ENCODE data around the gene NSUN6.
A peak's percentile ranks its signal among the peaks of the same experiment; 100 is the strongest.
"Not testable (repeated sequence)": the region's sequence is repeated elsewhere in the genome, so short reads cannot be mapped to it uniquely, and the experiment has no call there.

NSUN6 gene

DNA sequence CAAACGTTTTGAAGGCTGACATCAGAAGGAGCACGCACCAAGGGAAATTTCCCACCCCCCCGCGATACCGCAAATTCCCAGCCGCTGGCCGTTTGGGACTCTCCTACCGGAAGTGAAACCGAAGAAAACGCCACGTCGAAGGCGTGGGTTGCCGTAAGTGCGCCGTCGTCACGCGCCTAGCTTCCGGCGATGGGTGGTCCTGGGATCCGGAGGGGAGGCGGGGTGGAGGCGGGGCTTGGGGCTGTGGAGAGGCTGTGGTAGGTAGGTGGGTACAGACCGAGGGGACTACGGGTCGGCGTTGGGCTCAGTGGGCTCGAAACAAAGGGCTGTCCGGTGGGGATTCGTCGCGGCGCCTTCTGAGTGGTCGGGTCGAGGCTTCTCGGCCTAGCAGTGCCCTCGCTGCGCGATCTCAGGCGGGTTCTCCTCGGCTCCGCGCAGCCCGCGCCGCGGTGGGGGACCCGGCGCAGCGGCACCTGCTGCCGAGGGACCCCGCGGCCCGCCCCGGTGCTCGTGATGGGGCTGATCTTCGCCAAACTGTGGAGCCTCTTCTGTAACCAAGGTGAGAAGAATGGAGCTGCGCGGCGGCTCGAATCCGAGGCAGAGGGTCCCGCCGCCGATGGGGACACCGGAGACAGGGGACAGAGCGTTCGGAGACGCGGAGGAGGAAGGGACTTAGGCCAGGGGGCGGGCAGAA, 7.9 kb upstream of the NSUN6 start, which contains the start of gene ARL5B:
Gene ARL5B (plus strand): TSS at position 307 of the 694 bp plus-strand sequence. CDS start 207 bp downstream, at position 514.
- DNase-seq, result peak; percentile 99

DNA sequence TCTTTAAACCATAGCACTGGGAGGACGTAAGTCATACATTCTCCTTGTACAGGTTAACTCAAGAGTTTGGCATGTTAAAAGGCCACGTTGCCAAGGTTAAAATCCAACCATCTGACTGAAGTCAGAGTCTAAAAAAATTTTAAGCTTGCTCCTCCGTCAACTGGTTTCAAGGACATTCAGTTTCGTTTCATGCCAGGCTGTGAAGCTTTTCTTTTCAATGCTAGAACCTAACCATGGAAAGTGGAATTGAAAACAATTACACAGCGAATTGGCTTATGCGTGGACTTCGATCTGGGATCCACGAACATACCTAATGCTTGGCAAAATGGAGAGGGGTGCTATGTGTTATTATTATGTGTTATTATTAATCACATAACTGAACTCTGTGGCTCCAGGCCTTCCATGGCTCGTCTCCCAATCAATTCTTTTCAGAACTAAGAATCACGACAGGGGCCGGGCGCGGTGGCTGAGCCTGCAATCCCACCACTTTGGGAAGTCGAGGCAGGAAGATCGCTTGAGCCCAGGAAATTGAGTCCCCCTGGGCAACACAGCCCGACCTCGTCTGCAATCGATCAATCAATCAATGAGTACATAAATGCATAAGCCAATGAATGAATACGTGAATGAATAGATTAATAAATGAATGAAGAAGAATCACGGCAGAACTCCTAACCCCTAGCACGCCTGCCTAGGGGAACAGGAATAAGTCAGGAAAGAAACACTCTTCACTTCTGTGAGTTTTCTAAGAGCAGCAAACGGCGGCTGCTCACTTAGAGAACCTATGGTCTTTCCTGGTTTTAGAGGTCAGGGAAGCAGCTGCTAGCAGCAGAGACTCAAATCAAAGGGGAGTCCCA, 7.1 kb upstream of the NSUN6 start:
- no peak for DNase-seq

DNA sequence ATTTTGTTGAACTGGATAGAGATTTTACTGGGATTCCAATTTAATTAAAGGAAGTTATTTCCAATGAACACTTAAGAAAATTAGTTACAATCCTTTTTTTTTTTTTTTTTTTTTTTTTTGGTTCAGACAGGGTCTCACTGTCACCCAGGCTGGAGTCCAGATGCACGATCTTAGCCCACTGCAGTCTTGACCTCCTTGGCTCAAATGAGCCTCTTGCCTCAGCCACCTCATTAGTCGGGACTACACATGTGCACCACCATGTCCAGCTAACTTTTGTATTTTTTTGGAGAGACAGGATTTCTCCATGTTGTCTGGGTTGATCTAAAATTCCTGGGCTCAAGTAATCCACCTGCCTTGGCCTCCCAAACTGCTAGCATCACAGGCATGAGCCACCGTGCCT, 5.3 kb upstream of the NSUN6 start:
- DNase-seq, result no peak

DNA sequence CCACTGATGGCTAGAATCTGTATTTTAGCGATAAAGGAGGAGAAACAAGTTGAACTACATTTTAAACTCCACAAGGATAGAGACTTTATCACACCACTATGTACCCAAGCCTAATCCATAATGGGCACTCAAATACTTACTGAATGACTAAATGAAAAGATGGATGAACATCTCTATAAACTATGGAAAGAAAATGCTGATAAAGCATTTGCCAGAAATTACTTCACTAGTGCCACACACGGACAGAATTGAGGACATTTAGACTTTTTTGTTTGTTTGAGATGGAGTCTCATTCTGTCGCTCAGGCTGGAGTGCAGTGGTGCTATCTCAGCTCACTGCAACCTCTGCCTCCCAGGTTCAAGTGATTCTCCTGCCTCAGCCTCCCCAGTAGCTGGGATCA, 1.7 kb upstream of the NSUN6 start:
- DNase-seq, result no peak

DNA sequence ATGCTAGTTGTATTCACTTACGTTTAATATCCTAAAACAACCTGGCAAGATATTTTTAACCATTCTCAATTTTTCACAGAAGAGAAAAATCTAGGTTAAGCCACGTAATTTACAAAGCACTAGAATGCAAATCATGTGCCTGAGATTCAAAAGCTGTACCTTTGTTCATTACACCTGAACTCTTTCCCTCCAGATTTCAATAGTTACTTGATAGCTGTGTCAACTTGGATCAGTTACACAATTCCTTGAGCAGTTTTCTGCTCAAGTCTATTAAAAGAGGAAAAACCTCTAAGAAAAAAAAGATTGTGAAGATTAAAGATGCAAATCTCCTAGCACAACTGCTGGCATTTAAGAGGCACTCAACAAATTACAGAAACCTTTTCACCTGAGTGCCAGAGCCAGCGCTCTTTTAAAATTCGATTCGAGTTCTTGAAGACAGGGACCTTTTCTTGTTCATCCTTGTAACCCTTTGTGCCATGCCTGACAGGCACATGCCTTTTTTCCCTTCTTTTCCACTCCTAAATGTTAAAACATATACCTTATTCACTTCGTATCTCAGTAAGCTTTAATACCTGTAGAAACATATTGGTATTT, 886 bp downstream of the NSUN6 start:
- peak; percentile 50 for DNase-seq

DNA sequence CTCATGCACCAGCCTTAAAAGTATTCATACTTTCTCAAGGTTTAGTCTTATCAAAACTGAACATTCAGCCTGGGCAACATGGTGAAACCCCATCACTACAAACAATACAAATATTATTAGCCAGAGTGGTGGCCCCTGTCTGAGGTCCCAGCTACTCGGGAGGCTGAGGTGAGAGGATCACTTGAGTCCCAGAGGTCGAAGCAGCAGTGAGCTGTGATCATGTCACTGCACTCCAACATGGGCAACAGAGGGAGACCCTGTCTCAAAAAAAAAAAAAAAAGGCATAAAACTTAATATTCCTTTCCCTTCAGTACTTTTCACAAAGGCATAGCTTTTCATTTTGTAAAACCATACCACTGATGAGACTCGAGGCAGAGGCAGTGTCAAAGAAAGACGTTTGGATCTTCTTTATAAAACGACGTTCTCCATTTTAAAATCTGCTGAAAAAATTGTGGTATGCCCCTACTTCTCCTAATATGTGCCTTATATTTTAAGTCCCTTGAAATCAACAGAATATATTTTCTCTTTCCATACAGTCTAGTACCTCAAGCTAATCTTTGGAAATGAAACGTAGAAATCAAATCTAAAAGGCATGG, 1.9 kb downstream of the NSUN6 start:
- DNase-seq, result no peak

DNA sequence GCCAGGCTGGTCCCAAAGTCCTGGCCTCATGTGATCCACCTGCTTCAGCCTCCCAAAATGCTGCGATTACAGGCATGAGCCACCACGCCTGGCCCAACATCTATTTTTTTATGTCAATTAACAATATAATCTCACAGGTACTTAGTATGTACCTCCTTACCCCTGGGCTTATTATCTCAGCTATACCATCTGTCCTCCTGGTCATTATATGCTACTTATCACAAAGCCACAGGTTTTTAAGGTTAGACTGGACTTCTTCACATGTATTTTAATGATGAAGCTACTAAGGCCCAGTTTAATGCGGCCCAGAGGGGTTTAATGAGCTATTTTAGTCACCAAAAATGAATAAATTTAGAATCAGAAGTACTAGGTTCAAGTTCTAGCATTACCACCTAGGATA, 3.4 kb downstream of the NSUN6 start:
- DNase-seq, result no peak

DNA sequence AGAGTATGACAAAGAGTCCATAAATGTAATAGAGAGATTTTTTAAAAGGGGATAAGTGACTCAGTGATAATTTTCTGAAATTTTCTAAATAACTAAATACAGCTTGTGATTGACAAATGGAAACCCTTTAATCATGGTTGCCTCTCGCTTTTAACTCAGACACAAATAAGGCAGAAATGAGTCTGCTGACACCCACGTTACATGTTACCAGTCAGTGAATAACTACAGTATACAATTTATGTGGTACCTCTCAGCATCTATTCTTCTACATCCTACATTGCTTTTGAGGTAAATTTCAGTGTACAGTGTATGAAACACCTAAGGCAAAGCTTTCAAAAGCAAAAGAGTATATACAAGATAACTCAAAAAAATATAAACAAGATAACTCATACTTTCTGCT, 4.2 kb downstream of the NSUN6 start:
- DNase-seq, result no peak

DNA sequence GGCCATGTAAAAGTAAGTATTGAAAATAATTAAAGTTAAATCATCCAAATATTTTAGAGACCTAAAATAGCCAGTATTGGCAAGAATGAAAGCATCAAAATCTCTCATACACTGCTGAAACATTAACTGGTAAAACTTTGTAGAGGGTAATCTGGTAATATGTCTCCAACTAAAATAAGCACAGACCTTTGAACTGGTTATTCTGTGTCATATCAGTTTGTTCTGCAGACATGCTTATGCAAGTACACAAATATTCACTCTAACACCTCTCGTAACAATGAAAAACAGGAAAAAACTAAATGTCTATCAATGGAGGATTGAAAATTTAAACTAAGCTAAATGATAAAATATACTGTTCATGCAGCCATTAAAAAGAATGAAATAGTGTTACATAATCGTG, 11.7 kb downstream of the NSUN6 start:
- not testable (repeated sequence) for DNase-seq

DNA sequence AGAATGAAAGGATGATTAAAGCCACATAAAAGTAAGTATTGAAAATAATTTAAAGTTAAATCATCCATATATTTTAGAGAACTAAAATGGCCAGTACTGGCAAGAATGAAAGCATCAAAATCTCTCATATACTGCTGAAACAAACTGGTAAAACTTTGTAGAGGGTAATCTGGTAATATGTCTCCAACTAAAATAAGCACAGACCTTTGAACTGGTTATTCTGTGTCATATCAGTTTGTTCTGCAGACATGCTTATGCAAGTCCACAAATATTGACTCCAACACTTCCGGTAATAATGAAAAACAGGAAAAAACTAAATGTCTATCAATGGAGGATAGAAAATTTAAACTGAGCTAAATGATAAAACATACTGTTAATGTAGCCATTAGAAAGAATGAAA, 14.0 kb downstream of the NSUN6 start:
- DNase-seq, result not testable (repeated sequence)

DNA sequence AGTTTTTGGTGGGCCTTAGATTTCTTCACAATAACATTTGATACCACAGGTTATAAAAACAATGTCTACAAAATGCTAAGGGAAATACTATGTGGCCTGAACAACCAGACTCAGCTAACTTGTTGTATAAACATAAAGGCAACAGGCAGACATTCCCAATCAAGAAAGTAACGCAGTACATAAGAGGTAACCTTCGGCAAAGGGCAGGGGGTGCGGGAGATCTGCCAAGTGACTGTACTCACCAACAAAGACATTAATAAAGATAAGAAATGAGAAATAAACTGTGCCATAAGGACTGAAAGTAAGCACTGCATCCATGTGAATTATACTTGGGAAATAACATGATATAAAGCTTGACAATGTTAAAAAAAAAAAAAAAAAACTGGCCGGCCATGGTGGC, 15.4 kb downstream of the NSUN6 start:
- no peak for DNase-seq

DNA sequence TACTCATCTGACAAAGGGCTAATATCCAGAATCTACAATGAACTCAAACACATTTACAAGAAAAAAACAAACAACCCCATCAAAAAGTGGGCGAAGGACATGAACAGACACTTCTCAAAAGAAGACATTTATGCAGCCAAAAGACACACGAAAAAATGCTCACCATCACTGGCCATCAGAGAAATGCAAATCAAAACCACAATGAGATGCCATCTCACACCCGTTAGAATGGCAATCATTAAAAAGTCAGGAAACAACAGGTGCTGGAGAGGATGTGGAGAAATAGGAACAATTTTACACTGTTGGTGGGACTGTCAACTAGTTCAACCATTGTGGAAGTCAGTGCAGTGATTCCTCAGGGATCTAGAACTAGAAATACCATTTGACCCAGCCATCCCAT, 18.9 kb downstream of the NSUN6 start:
- DNase-seq, result not testable (repeated sequence)

DNA sequence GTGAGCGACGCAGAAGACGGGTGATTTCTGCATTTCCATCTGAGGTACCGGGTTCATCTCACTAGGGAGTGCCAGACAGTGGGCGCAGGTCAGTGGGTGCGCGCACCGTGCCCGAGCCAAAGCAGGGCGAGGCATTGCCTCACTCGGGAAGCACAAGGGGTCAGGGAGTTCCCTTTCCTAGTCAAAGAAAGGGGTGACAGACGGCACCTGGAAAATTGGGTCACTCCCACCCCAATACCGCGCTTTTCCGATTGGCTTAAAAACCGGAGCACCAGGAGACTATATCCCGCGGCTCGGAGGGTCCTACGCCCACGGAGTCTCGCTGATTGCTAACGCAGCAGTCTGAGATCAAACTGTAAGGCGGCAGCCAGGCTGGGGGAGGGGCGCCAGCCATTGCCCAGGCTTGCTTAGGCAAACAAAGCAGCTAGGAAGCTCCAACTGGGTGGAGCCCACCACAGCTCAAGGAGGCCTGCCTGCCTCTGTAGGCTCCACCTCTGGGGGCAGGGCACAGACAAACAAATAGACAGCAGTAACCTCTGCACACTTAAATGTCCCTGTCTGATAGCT, 23.9 kb downstream of the NSUN6 start:
- DNase-seq, result peak; percentile 82

DNA sequence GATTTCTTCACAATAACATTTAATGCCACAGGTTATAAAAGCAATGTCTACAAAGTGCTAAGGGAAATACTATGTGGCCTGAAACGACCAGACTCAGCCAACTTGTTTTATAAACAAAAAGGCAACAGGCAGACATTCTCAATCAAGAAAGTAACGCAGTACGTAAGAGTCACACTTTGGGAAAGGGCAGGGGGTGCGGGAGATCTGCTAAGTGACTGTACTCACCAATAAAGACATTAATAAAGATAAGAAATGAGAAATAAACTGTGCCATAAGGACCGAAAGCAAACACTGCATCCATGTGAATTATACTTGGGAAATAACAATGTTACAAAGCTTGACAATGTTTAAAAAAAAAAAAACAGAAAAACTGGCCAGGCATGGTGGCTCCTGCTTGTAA, 25.5 kb downstream of the NSUN6 start:
- no peak for DNase-seq

DNA sequence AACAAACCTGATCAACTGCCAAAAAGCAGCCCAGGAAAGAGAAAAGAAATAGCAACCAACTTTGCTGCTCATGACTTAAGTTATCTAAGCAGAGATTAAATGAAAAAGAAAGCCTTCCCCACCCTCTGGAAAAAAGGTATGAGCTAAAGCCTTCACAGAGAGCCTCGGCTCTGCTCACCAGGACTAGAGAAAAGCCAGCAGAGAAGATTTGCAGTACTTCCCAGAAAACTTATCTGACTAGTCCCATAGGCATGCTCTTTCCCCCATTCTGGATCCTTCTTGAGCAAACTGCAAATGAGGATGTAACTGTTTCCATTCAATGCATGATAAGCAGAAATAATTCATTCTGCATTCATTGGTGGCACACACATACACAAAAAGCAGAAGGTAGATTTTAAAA, 27.7 kb downstream of the NSUN6 start:
- DNase-seq, result not testable (repeated sequence)

DNA sequence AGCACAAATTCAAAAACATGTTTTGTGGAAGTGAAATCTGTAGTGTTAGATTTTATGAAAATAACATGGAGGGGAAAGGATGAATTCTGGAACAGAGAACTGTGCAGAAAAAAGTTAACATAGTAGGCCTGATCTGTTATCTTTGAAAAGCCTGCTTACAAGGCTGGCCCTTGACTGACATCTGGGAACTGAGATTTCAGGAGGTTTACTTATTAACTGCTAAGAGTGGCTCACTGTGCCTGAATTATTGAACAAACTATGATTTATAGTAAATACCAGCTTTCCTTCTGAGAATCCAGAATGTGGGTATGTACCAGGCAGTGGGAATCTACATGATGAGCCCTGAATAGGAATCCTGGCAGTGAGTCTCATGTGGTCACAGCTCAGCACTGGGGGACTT, 30.5 kb downstream of the NSUN6 start:
- DNase-seq, result no peak

DNA sequence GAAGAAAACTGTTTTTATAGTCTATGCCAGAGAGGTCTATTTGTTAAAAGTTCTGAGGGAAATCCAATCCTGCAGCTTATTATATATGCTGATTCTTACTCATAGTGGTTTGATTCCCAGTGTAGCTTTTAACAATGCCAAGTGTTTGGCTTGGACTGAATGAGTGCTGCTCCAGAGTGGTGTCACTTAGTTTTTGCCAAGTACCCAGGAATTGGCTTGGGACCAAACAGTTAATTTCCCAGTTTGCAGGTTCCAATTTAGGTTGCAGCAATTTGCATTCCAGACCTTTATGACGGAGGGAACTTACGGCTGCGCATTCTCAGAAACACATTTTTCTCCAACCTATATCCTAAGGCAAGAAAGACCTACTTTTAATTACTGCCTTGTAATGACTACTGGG, 32.4 kb downstream of the NSUN6 start:
- DNase-seq, result peak; percentile 14

DNA sequence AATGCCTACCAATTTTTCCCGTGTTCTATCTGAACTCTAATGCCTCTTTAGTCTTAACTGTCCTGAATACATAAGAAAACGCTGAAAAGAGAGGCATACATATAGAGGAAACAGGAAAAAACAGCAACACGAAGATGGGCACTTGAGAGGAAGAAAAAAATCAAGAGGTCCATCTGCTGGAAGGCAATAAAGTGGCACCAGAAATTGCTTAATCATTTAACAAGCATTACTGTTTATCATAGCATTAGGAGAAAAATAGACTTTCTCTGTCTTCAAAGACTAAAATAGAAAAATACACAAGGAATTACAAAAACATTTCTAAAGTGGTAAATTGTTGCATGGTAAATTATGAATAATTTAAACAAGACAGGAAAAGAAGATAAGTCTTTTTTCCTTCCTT, 35.0 kb downstream of the NSUN6 start:
- no peak for DNase-seq

DNA sequence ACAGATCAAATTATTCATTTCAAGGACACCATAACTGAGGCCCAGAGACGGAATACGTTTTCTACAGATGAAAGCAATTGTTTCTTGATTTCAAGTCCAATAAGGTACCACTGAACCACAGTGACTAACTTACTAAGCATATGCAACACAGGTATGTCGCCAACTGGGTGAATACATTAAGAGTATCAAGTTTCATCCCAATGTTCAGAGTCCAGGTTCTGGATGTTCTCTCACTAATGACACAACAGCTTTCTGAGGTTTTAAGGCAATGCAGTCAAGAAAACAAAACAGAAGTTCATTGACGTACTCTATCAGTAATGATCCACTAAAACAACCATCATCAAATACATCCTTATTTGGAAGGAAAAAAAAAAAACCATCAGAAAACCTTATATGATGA, 35.8 kb downstream of the NSUN6 start:
- no peak for DNase-seq

DNA sequence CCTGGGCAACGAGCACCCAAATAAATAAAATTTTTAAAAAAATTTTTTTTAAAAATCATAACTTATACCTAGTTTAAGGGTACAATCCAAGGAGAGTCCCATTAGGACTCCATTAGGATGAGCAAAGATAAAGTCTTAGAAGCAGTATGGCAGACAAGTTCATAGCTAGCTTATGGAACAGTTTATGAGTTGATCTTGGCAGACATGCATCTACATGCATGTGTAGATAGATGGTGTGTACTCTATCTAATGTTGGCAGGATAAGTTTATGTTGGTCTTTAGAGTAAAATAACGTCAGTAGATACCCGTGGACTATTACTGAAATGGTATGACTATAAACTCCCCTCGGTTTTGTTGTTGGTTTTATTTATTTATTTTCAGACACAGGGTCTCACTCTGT, 40.2 kb downstream of the NSUN6 start:
- no peak for DNase-seq

DNA sequence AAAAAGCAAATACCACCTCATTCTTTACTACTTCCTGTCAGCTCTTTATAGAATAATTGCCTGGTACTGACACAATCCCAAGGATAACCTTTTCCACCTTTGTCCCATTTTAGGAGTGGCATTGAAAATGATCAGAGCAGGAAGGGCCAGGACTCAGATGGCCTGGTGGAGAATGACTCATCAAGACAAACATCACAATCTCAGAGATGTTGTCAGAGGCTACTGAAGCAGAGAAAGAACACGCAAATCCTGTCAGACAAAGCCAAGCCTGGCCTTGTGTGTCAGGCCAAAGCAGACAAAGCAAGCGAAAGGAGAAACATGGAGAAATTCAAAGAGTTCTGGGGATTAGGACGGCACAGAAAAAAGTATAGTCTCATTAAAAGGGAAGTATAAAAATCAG, 40.9 kb downstream of the NSUN6 start:
- no peak for DNase-seq

DNA sequence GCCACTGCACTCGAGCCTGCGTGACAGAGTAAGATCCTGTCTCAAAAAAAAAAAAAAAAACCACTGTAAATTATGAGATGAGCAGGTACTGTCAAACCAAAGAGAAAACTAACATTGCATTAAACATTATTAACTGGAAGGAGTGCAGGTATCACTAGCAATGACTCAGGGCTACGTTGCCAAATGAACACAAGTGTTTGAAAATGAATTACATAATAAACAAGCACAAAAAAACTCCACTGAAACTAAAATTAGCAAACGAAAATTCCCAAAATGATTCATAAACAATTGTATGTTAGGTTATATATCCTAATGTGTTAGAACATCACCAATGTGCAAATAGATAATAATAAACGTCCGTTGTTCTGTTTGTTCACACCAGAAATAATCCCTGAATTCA, 42.8 kb downstream of the NSUN6 start:
- no peak for DNase-seq

Measured in eye (tissue), 1 donor.